AG04449 (cell line): Measurements from ENCODE around the gene PARD3B.

Experiments used
- CTCF ChIA-PET: fragments of 350-600 bp; formaldehyde crosslinking; extraction: SDS; loops from one replicate; lab custom pipeline; 2021; ENCODE audit warnings: antibody characterized with exemption; lab: Yijun Ruan, JAX
- POLR2A ChIA-PET: fragments of 400-600, 350-600 bp; formaldehyde crosslinking; extraction: SDS; loops from one replicate; lab custom pipeline; 2020; ENCODE audit warnings: antibody characterized with exemption, inconsistent platforms; lab: Yijun Ruan, JAX
- DNase-seq: peaks from one replicate; pipeline ENCODE4 v3.0.0-alpha.2; 2010; ENCODE audit warnings: low read depth, low spot score
- H3K4me3 ChIP-seq: 2 replicates; pipeline ENCODE4 v1.5.1; 2011; ENCODE audit warnings: low read depth, mild to moderate bottlenecking, control low read depth, low read length
- CTCF ChIP-seq: IDR thresholded peaks from one replicate; pipeline ENCODE4 v1.5.1; 2011; ENCODE audit warnings: mild to moderate bottlenecking, moderate library complexity, low read length, control low read depth, inconsistent platforms; ENCODE audit not compliant: insufficient read depth; ENCODE audit errors: missing control alignments

The PARD3B gene

GRCh38 chr2:205586626-205587025 lies 1041.4 kb downstream of the PARD3B start:
- DNase-seq = no peak
- CTCF ChIA-PET = interaction anchor here (0.8 kb wide), 1 partner anchor 7 kb away, joined by 3 read pairs; no protein-coding TSS in a partner anchor
- POLR2A ChIA-PET = no interaction called here
- no peak overlapping the region for H3K4me3 ChIP-seq
- no peak for TF ChIP-seq CTCF

DNA sequence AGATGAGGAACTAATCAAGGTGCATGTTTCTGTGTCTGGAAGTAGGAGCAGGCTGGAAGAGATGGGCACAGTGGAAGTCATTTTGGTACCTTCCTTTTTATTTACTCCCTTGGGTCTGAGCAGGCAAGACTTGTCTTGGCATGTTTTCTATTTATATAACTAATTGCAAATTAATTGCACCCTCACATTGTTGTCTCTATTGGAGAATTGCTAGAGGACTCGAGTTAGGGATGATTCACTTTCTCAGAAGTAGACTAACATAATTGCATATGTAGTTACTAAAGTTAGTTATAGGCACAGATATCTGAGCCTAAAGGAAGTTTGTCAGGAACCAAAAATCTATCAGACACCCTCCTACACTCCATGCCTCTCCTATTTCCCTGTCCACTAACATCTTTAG lies 1044.2 kb downstream of the PARD3B start:
- no peak for DNase-seq
- POLR2A ChIA-PET = no interaction called here
- TF ChIP-seq CTCF = no peak
- CTCF ChIA-PET = no interaction called here
- H3K4me3 ChIP-seq = no peak overlapping the region

DNA sequence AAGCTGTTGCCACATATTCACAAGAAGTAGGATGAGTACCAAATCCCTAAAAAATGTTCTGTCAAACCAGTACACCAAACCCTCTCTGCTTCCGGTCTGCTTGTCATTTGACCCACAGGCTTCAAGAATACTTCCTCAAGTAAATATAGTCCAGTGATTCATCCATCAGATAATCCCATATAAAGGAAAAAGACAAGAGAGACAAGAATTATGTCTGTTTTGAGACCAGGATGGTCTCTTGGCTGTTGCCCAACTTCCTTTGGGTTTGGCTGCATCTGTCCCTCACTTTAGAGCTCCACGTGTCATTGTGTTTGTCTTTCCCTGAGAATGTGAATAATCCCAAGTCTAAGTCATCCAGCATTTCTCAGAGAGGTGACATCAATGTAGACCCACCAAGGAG lies 1045.5 kb downstream of the PARD3B start:
- CTCF ChIA-PET = interaction anchor here (0.9 kb wide), 1 partner anchor 9 kb away, joined by 3 read pairs; no protein-coding TSS in a partner anchor
- POLR2A ChIA-PET = no interaction called here

DNA sequence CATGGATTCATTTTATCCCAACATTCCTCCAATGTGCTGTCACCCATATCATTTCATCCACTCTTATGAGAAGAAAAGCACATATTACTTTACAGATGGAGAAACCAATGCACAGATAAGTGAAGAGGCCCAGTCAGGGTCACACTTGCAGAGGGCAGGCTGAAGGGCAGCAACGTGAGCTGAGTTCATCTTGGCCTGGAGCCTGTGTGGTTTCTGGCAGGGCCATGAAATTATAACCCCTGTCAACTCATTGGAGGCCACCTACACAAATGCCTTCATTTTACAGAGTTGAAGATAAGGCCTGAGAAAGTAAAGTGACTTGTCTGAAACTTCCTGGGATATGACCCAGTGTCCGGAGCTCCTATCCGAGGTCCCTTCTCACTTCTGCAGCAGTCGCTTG lies 1048.6 kb downstream of the PARD3B start:
- CTCF ChIA-PET = no interaction called here
- TF ChIP-seq CTCF = no peak
- no peak for DNase-seq

More for the DNA sequence above, 1045.5 kb downstream of the PARD3B start:
- H3K4me3 ChIP-seq = no peak overlapping the region
- DNase-seq = no peak
- no peak for TF ChIP-seq CTCF

GRCh38 chr2:205596581-205596980 lies 1051.3 kb downstream of the PARD3B start:
- ChIA-PET POLR2A (no interaction called here), CTCF (no interaction called here)
- no peak overlapping the region for H3K4me3 ChIP-seq
- TF ChIP-seq CTCF = no peak
- DNase-seq = no peak

More for the DNA sequence above, 1048.6 kb downstream of the PARD3B start:
- H3K4me3 ChIP-seq = no peak overlapping the region
- POLR2A ChIA-PET = no interaction called here

DNA sequence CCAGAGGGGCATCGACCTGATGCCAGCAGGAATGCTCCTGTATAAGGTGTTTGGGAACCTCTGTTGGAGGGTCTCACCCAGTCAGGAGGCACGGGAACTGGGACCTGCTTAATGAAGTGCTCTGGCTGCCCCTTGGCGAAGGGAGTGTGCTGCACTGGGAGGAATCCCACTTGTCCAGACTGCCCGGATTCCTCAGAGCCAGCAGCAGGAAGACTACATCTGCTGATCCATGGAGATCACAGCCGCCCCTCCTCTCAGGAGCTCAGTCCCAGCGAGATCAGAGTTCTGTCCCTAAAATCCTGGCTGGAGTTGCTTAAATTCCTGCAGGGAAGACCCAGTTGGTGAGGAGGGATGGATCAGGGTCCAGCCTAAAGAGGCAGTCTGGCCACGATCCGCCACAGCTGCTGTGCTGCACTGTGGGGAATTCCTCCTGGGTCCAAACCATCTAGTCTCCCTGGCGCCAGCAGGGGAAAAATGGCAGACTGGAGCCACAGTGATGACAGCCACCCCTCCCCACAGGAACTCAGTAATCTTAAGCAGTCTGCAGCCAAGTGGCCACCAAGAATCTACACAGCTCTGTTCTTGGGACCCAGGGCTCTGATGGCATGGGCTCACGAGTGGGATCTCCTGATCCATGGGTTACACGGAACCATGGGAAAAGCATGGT lies 1060.5 kb downstream of the PARD3B start:
- ChIA-PET CTCF (interaction anchor here (1.2 kb wide), 1 partner anchor 13 kb away, joined by 3 read pairs; no protein-coding TSS in a partner anchor), POLR2A (no interaction called here)
- no peak for DNase-seq
- no peak for TF ChIP-seq CTCF
- H3K4me3 ChIP-seq = no peak overlapping the region
